Adrenal gland (tissue), 5 donors: ENCODE results near the gene CRBN.

Experiments used
- CTCF ChIP-seq, 6 experiments: fragments of 450-650 bp in 4 of 6; fragments of 200-600 bp in 2 of 6; sonication (generic) in 1 of 6; IDR thresholded peaks; 1 replicate in 5 of 6; 2 replicates in 1 of 6; pipeline versions ENCODE4 v1.5.1 to v1.8.0; 2016 to 2021; ENCODE audit warnings: antibody characterized with exemption in 6 of 6, mild to moderate bottlenecking in 2 of 6, moderate library complexity in 1 of 6
- POLR2A ChIP-seq, 2 donors: fragments of 450-650 bp; IDR thresholded peaks; one replicate each; pipeline ENCODE4 v1.6.1; 2017; ENCODE audit warnings: antibody characterized with exemption in 2 of 2, mild to moderate bottlenecking in 2 of 2, moderate library complexity in 1 of 2
- donor health status: DM: no; HTN: no; CAD: no.

GRCh38 chr3:3178498-3179328, 778 bp downstream of the CRBN start:
- TF ChIP-seq POLR2A (IDR thresholded peaks at IDR 0.05) (no peak), CTCF (IDR thresholded peaks at IDR 0.05) (no peak)
